T follicular helper cell (primary cell): ENCODE measurements around the gene GCC2.
"Not testable (repeated sequence)": the region's sequence is repeated elsewhere in the genome, so short reads cannot be mapped to it uniquely, and the experiment has no call there.

ENCODE experiments used
- DNase-seq: peaks from one replicate; pipeline ENCODE4 v3.0.0-alpha.2; 2020; ENCODE audit warnings: low read depth

The GCC2 gene

GRCh38 chr2:108512431-108512830 is 63.4 kb downstream of the GCC2 start:
- DNase-seq = not testable (repeated sequence)

GRCh38 chr2:108514478-108514877 is 65.5 kb downstream of the GCC2 start:
- DNase-seq = not testable (repeated sequence)

- not testable (repeated sequence) for DNase-seq
These were observed 75.7 kb downstream of the GCC2 start for GRCh38 chr2:108524688-108525087.

- not testable (repeated sequence) for DNase-seq
These were observed 76.3 kb downstream of the GCC2 start for GRCh38 chr2:108525258-108525657.

- DNase-seq = no peak
These were observed 82.7 kb downstream of the GCC2 start for GRCh38 chr2:108531674-108532055.

- DNase-seq = peak; percentile 85
These were observed 85.0 kb downstream of the GCC2 start, which contains the start of gene LIMS1 for GRCh38 chr2:108533832-108534583. LIMS1 (plus strand) TSS chr2:108534470; CDS start chr2:108534563, 93 bp downstream.

GRCh38 chr2:108534584-108535356 is 85.8 kb downstream of the GCC2 start:
- peak; percentile 11 for DNase-seq

- DNase-seq = no peak
These were observed 86.3 kb downstream of the GCC2 start for GRCh38 chr2:108535357-108535631.

GRCh38 chr2:108536133-108536780 is 87.3 kb downstream of the GCC2 start:
- DNase-seq = no peak

- no peak for DNase-seq
These were observed 87.9 kb downstream of the GCC2 start for GRCh38 chr2:108536911-108537310.

- DNase-seq = no peak
These were observed 89.1 kb downstream of the GCC2 start for GRCh38 chr2:108538000-108538625.

- no peak for DNase-seq
These were observed 92.4 kb downstream of the GCC2 start for GRCh38 chr2:108541451-108541850.

- DNase-seq = no peak
These were observed 93.1 kb downstream of the GCC2 start for GRCh38 chr2:108542071-108542470.

GRCh38 chr2:108547606-108548005 is 98.6 kb downstream of the GCC2 start:
- no peak for DNase-seq

- no peak for DNase-seq
These were observed 99.4 kb downstream of the GCC2 start for GRCh38 chr2:108548208-108549003.

- no peak for DNase-seq
These were observed 103.6 kb downstream of the GCC2 start for GRCh38 chr2:108552566-108552965.

GRCh38 chr2:108553209-108553919 is 104.4 kb downstream of the GCC2 start:
- DNase-seq = no peak

GRCh38 chr2:108554528-108554927 is 105.5 kb downstream of the GCC2 start:
- no peak for DNase-seq

GRCh38 chr2:108555572-108555971 is 106.6 kb downstream of the GCC2 start:
- no peak for DNase-seq

GRCh38 chr2:108556581-108556980 is 107.6 kb downstream of the GCC2 start:
- not testable (repeated sequence) for DNase-seq
